GM19043 (cell line): ENCODE data around the gene ABCA2.

Experiments used
- ATAC-seq: cut with Tn5 transposase; IDR thresholded peaks from one replicate; pipeline ENCODE4 v1.9.1; 2021; ENCODE audit warnings: low read depth; ENCODE audit not compliant: unreplicated experiment

The ABCA2 gene

GRCh38 chr9:137002646-137003041 is 25.4 kb downstream of the ABCA2 start:
- no peak for ATAC-seq

- ATAC-seq, result no peak
These were observed 26.0 kb downstream of the ABCA2 start for GRCh38 chr9:137001857-137002645.

- ATAC-seq, result peak; percentile 67
These were observed 27.7 kb downstream of the ABCA2 start for GRCh38 chr9:137000177-137000930.

GRCh38 chr9:136997830-136998234 is 30.2 kb downstream of the ABCA2 start:
- no peak for ATAC-seq

GRCh38 chr9:136997371-136997770 is 30.7 kb downstream of the ABCA2 start:
- ATAC-seq, result no peak

GRCh38 chr9:136996361-136997292 is 31.4 kb downstream of the ABCA2 start, which contains the start of gene CLIC3:
Gene CLIC3 (minus strand): TSS chr9:136996568. CDS start chr9:136996543, 25 bp downstream.
- ATAC-seq, result no peak

GRCh38 chr9:136995772-136996311 is 32.2 kb downstream of the ABCA2 start:
- no peak for ATAC-seq

GRCh38 chr9:136995362-136995761 is 32.7 kb downstream of the ABCA2 start:
- ATAC-seq, result no peak

GRCh38 chr9:136994888-136995230 is 33.2 kb downstream of the ABCA2 start:
- ATAC-seq, result no peak

- ATAC-seq, result no peak
These were observed 33.7 kb downstream of the ABCA2 start for GRCh38 chr9:136994180-136994887.

- ATAC-seq, result no peak
These were observed 35.1 kb downstream of the ABCA2 start for GRCh38 chr9:136992819-136993369.

- ATAC-seq, result peak; percentile 68
These were observed 35.8 kb downstream of the ABCA2 start, which contains the start of gene PAXX for GRCh38 chr9:136991993-136992818. Gene PAXX (plus strand): TSS chr9:136992422. CDS start chr9:136992444, 22 bp downstream.

- ATAC-seq, result no peak
These were observed 37.7 kb downstream of the ABCA2 start for GRCh38 chr9:136990242-136990911.

- ATAC-seq, result no peak
These were observed 39.2 kb downstream of the ABCA2 start for GRCh38 chr9:136988872-136989271.

- ATAC-seq, result no peak
These were observed 42.2 kb downstream of the ABCA2 start for GRCh38 chr9:136985853-136986252.

- ATAC-seq, result no peak
These were observed 42.9 kb downstream of the ABCA2 start for GRCh38 chr9:136985027-136985602.

GRCh38 chr9:136984464-136985026 is 43.5 kb downstream of the ABCA2 start:
- ATAC-seq, result no peak
